ENCODE measurements around the gene POLL.

DNA sequence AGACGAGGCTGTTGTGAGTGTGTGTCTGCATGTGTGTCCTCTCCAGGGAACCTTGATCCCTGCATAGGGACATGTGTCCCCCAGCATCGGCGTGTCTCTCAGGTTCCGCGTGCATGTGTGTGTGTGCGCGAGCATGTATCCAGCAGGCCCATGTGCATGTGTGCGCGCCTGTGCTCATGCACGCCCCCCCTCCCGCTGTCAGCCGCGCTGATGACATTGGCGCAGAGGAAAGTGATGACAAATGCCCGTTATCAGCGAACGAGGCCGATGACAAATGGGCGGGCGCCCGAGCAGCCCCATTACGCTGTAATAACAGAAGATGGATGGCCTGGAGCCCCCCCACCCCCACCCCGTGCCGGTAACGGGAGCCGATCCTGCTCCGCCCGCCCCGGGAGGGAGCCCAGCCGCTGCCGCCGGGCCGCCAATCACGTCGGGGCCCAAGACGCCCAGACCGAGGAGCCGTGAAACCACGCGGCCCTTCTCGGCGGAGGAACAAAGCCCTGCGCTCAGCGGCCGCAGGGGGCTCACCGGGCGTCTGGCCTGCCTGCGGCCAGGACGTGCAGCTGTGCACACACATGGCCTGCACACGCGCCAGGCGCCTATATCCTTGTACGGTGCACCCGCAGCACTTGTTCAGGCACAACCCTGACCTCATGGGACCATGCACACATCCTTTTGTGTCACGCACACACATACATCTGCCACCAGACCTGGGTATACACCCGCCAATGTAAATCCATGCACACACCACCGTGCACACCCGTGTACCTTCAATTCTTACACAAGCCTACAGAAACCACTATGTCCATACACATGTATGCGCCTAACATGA, 21.5 kb downstream of the POLL start:
- TF ChIP-seq, protein P1, sequence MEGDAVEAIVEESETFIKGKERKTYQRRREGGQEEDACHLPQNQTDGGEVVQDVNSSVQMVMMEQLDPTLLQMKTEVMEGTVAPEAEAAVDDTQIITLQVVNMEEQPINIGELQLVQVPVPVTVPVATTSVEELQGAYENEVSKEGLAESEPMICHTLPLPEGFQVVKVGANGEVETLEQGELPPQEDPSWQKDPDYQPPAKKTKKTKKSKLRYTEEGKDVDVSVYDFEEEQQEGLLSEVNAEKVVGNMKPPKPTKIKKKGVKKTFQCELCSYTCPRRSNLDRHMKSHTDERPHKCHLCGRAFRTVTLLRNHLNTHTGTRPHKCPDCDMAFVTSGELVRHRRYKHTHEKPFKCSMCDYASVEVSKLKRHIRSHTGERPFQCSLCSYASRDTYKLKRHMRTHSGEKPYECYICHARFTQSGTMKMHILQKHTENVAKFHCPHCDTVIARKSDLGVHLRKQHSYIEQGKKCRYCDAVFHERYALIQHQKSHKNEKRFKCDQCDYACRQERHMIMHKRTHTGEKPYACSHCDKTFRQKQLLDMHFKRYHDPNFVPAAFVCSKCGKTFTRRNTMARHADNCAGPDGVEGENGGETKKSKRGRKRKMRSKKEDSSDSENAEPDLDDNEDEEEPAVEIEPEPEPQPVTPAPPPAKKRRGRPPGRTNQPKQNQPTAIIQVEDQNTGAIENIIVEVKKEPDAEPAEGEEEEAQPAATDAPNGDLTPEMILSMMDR (IDR thresholded peaks at IDR 0.05) = no peak
- TF ChIP-seq POLR2A (IDR thresholded peaks at IDR 0.05) (no peak), POLR2AphosphoS5 (IDR thresholded peaks at IDR 0.05) (no peak)
